ENCODE measurements around the gene IFITM1.

DNA sequence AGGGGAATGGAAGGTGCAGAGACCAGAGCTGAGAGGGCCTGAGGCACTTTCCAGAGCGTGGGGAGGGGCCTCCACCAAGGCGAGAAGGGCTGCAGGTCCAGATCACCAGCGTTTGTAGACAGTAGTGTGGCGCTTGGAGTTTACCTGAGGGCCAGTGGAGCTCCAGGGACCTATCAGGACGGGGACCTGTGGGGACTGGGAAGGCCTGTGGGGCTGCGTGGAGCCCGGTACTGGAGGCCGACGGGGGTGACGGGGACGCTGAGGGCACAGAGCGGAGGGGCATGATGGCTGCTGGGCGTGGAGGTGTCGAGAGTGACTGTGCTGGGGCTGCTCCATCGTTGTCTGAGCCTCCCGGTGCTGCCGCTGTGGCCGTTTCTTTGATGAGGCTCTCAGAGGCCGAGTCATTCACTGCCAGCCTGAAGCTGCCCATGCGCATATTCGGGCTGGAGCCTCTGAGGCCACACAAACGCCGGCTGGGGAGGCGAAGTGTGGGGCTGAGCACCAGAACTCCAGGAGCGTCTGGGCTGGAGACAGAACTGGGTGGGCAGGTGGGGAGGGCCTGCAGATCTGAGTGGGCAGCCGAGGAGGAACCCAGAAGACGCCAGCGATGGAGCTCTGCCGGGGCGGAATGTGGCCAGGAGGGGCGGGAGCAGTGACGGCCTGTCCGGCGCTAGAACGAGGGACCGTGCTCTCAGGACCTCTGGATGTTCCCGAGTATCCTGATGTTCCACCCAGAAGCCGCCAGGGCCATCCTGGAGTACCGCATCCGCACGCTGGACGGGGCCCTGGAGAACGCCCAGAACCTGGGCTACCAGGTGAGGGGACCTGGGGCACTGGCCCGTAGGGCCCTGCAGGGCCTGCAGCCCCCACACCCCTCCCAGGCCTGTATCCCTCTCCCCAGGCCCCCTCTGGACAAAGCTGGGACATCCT lies 22.3 kb upstream of the IFITM1 start:
- TF ChIP-seq CTCF (IDR thresholded peaks at IDR 0.05) (no peak), EZH2 (IDR thresholded peaks at IDR 0.05) (no peak)
